Occipital lobe (tissue), 1 donor: ENCODE data around the gene ONECUT1. TPM values are rescaled to one million over a fixed set of nuclear protein-coding genes. Genes with fewer than 3 reads are reported as not detected.

Experiments used
- total RNA-seq: library from RNA; depleted of rRNA; stranded (reverse); fragments of >200 nt; gene quantifications from one replicate; pipeline ENCODE4 v1.2.3, GENCODE V29; 2014

The ONECUT1 gene
- total RNA-seq, 1 donor from 2014 or later = not detected

Other genes with a start within 250 kb of the ONECUT1 start
- 192 TPM for gene ARPP19, start 221.3 kb downstream of the ONECUT1 start, total RNA-seq
- 52.4 TPM for gene ATOSA, start 110.9 kb downstream of the ONECUT1 start, total RNA-seq